SU-DHL-6 (cell line): ENCODE data around the gene DMC1.

ENCODE experiments used
- CTCF ChIP-seq: fragments of 200-600 bp; sonication (generic); IDR thresholded peaks from one replicate; pipeline ENCODE4 v1.5.1; 2017; ENCODE audit warnings: antibody characterized with exemption, mild to moderate bottlenecking, low read length, moderate library complexity; ENCODE audit not compliant: insufficient read depth, poor library complexity, severe bottlenecking
- EZH2phosphoT487 ChIP-seq: fragments of 200-600 bp; sonication (generic), shearing (Covaris generic); conservative IDR thresholded peaks from 2 replicates; pipeline ENCODE4 v1.6.1; 2018; ENCODE audit warnings: mild to moderate bottlenecking, antibody characterized with exemption, low read length, moderate library complexity, mixed read lengths

- TF ChIP-seq CTCF (no peak), EZH2phosphoT487 (no peak)
Observed at GRCh38 chr22:38477585-38477984, 92.4 kb downstream of the DMC1 start.
